Measurements from ENCODE around the gene RPS23. TPM values are rescaled to one million over a fixed set of nuclear protein-coding genes. Genes with fewer than 3 reads are reported as not detected.
"Not testable (repeated sequence)": the region's sequence is repeated elsewhere in the genome, so short reads cannot be mapped to it uniquely, and the experiment has no call there.

RPS23 gene
- total and polyA plus RNA-seq, 5 experiments from 2014 or later: 3,932 to 5,098 (median 4,084) TPM

GRCh38 chr5:82283893-82284292 lies 5.7 kb upstream of the RPS23 start:
- peaks cover 5 to 10% (median 7%) of the 10 kb centered on the region in 4 donors for H3K4me1 Mint-ChIP-seq
- no peak overlapping the region for H3K4me3 Mint-ChIP-seq
- DNase-seq: no peak
- H3K36me3 Mint-ChIP-seq: no peaks in the 10 kb centered on the region
- no peak overlapping the region for H3K27ac Mint-ChIP-seq
- H3K27me3 Mint-ChIP-seq: peaks cover 0 to under 1% (median 0%) of the 10 kb centered on the region in 5 donors
- POLR2A ChIA-PET: interaction anchor here (0.7 kb wide), 2 partner anchors 16 to 793 kb away, joined by 3 read pairs; partner anchors contain the start of genes TMEM167A and XRCC4
- no peak for ATAC-seq
- H3K9me3 Mint-ChIP-seq: no peaks in the 10 kb centered on the region

GRCh38 chr5:82278711-82279370 lies 687 bp upstream of the RPS23 start:
- peaks cover 19 to 41% (median 36%) of the 10 kb centered on the region in 4 donors for H3K4me1 Mint-ChIP-seq

GRCh38 chr5:82277613-82277986 lies 554 bp downstream of the RPS23 start:
- Mint-ChIP-seq H3K27ac (peak overlapping the region; percentile 95 to 99 (median 97)), H3K9me3 (no peaks in the 10 kb centered on the region), H3K4me3 (peak overlapping the region; percentile 93 to 98 (median 95)), H3K4me1 (peaks cover 19 to 51% (median 41%) of the 10 kb centered on the region in 4 donors), H3K27me3 (no peaks in the 10 kb centered on the region), H3K36me3 (peaks cover 20 to 42% (median 28%) of the 10 kb centered on the region in 3 donors)
- POLR2A ChIA-PET: interaction anchor here (0.7 to 2.3 kb wide), 4 partner anchors 21 to 800 kb away, joined by 3 to 11 read pairs (median 6); partner anchors contain the start of genes TMEM167A and XRCC4
- DNase-seq (no peak), ATAC-seq (peak; percentile 2 to 7)

More at GRCh38 chr5:82278711-82279370, 687 bp upstream of the RPS23 start:
- POLR2A ChIA-PET: interaction anchor here (0.6 to 2.3 kb wide), 6 partner anchors 18 to 977 kb away, joined by 3 to 11 read pairs (median 6); partner anchors contain the start of genes SSBP2, TMEM167A, XRCC4 and ZCCHC9
- Mint-ChIP-seq H3K36me3 (peaks cover 19 to 36% (median 23%) of the 10 kb centered on the region in 3 donors), H3K9me3 (no peaks in the 10 kb centered on the region), H3K27ac (peak overlapping the region; percentile 95 to 99 (median 97)), H3K4me3 (peak overlapping the region; percentile 93 to 98 (median 95)), H3K27me3 (no peaks in the 10 kb centered on the region)
- DNase-seq (no peak), ATAC-seq (no peak)

- Mint-ChIP-seq H3K9me3 (no peaks in the 10 kb centered on the region), H3K27me3 (no peaks in the 10 kb centered on the region), H3K4me3 (peak overlapping the region; percentile 93 to 98 (median 95)), H3K4me1 (peaks cover 19 to 55% (median 45%) of the 10 kb centered on the region in 4 donors), H3K36me3 (peaks cover 20 to 45% (median 31%) of the 10 kb centered on the region in 3 donors), H3K27ac (peak overlapping the region; percentile 68 to 99 (median 97))
- POLR2A ChIA-PET: interaction anchor here (0.6 to 2.0 kb wide), 5 partner anchors 21 to 963 kb away, joined by 3 to 11 read pairs (median 5); no protein-coding TSS in a partner anchor
- ATAC-seq (no peak), DNase-seq (no peak)
These were observed 1.1 kb downstream of the RPS23 start for GRCh38 chr5:82276800-82277612.

- POLR2A ChIA-PET: no interaction called here
- DNase-seq (no peak), ATAC-seq (no peak)
- Mint-ChIP-seq H3K4me1 (peaks cover 15 to 57% (median 48%) of the 10 kb centered on the region in 4 donors), H3K4me3 (peak overlapping the region in 3 of 10 donors; percentile 5 to 48 (median 20)), H3K9me3 (peaks cover 0 to 2% (median 0%) of the 10 kb centered on the region in 9 donors), H3K36me3 (peaks cover 20 to 48% (median 34%) of the 10 kb centered on the region in 3 donors), H3K27ac (peak overlapping the region in 2 of 10 donors; percentile 16 to 34), H3K27me3 (no peaks in the 10 kb centered on the region)
These were observed 2.9 kb downstream of the RPS23 start for GRCh38 chr5:82275216-82275664.

- Mint-ChIP-seq H3K4me1 (peaks cover 13 to 57% (median 47%) of the 10 kb centered on the region in 4 donors), H3K36me3 (peaks cover 20 to 51% (median 40%) of the 10 kb centered on the region in 3 donors), H3K27ac (peak overlapping the region in 5 of 10 donors; percentile 16 to 62 (median 28)), H3K9me3 (peaks cover 0 to 2% (median 0%) of the 10 kb centered on the region in 9 donors), H3K4me3 (peak overlapping the region in 1 of 10 donors; percentile 56), H3K27me3 (no peaks in the 10 kb centered on the region)
- no peak for ATAC-seq
- POLR2A ChIA-PET: no interaction called here
- no peak for DNase-seq
These were observed 3.6 kb downstream of the RPS23 start for GRCh38 chr5:82274343-82275211.

GRCh38 chr5:82273426-82273825 lies 4.7 kb downstream of the RPS23 start:
- not testable (repeated sequence) for DNase-seq, H3K9me3 Mint-ChIP-seq, H3K27me3 Mint-ChIP-seq, ATAC-seq, H3K4me3 Mint-ChIP-seq
- H3K4me1 Mint-ChIP-seq: peaks cover 9 to 50% (median 37%) of the 10 kb centered on the region in 4 donors
- H3K36me3 Mint-ChIP-seq: peaks cover 28 to 58% (median 41%) of the 10 kb centered on the region in 3 donors
- POLR2A ChIA-PET: interaction anchor here (0.5 kb wide), 1 partner anchor 538 kb away, joined by 3 read pairs; no protein-coding TSS in a partner anchor
- H3K27ac Mint-ChIP-seq: peak overlapping the region in 3 of 10 donors; percentile 12 to 46 (median 28)

- ATAC-seq, DNase-seq, H3K27me3 Mint-ChIP-seq: not testable (repeated sequence)
- Mint-ChIP-seq H3K27ac (peak overlapping the region in 3 of 10 donors; percentile 12 to 64 (median 46)), H3K36me3 (peaks cover 33 to 56% (median 46%) of the 10 kb centered on the region in 3 donors), H3K9me3 (peaks cover 0 to 15% (median 3%) of the 10 kb centered on the region in 9 donors), H3K4me3 (peak overlapping the region in 1 of 10 donors; percentile 46), H3K4me1 (peaks cover 5 to 43% (median 34%) of the 10 kb centered on the region in 4 donors)
- POLR2A ChIA-PET: interaction anchor here (0.5 kb wide), 1 partner anchor 537 kb away, joined by 3 read pairs; no protein-coding TSS in a partner anchor
These were observed 5.4 kb downstream of the RPS23 start for GRCh38 chr5:82272571-82273356.

- H3K27ac Mint-ChIP-seq, POLR2A ChIA-PET, H3K27me3 Mint-ChIP-seq, ATAC-seq, DNase-seq, H3K4me3 Mint-ChIP-seq: not testable (repeated sequence)
- Mint-ChIP-seq H3K36me3 (peaks cover 26 to 29% (median 27%) of the 10 kb centered on the region in 3 donors), H3K4me1 (peaks cover 0 to 18% (median 14%) of the 10 kb centered on the region in 4 donors), H3K9me3 (peaks cover 0 to 24% (median 6%) of the 10 kb centered on the region in 9 donors)
These were observed 8.8 kb downstream of the RPS23 start for GRCh38 chr5:82269363-82269762.

GRCh38 chr5:82267297-82267933 lies 10.7 kb downstream of the RPS23 start:
- ATAC-seq, DNase-seq, H3K4me3 Mint-ChIP-seq, H3K4me1 Mint-ChIP-seq, H3K27me3 Mint-ChIP-seq: not testable (repeated sequence)
- POLR2A ChIA-PET: interaction anchor here (0.7 kb wide), 1 partner anchor 360 kb away, joined by 3 read pairs; no protein-coding TSS in a partner anchor
- Mint-ChIP-seq H3K9me3 (peaks cover 0 to 24% (median 6%) of the 10 kb centered on the region in 9 donors), H3K36me3 (peaks cover 13 to 22% (median 18%) of the 10 kb centered on the region in 3 donors), H3K27ac (peak overlapping the region in 1 of 10 donors; percentile 37)
